ENCODE measurements around the gene SOX12.

Gene SOX12

DNA sequence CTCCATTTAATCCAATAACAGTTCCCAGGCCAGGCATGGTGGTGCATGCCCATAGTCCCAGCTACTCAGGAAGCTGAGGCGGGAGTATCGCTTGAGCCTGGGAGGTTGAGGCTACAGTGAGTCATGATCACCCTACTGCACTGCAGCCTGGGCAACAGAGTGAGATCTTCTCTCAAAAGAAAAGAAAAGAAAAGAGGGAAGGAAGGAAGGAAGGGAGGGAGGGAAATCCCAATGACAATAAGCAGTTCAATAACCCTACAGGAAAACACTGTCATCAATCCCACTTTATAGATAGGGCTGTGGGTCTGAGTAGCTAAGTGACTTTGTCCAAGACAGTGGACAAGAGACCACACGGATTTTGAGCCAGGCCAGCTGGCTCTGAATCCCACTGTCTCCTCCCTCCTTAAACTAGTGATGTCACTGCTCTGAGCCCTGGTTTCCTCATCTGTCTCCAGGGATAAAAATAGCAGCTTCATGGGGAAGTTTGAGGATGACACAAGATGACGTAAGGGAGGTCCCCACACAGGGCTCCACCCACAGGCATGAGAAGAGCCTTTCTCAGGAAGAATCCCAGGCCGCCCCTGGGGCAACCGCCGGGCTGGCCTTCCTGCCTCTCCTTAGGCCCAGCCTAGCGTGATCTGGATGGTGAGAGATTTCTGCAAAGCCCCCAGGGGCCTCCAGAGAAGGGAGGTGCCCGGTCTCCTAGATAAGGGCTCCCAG, 48.0 kb downstream of the SOX12 start:
- no peaks in the 10 kb centered on the region for H3K27me3 ChIP-seq (ENCODE audit: low read length)
- H3K9ac ChIP-seq (ENCODE audit: low read length): no peak overlapping the region
- H3F3A ChIP-seq (ENCODE audit: insufficient read depth): no peaks in the 10 kb centered on the region
- no peak overlapping the region for H3K4me2 ChIP-seq (ENCODE audit: low read depth, low read length, poor library complexity, severe bottlenecking)
- H3K36me3 ChIP-seq (ENCODE audit: low read length): no peaks in the 10 kb centered on the region
- H4K20me1 ChIP-seq (ENCODE audit: low read depth, low read length): no peaks in the 10 kb centered on the region
- H3K9me2 ChIP-seq (replicated peaks; ENCODE audit: insufficient read depth, low read length): no peaks in the 10 kb centered on the region
- no peak overlapping the region for H3K4me3 ChIP-seq (ENCODE audit: insufficient read depth, low read length, poor library complexity, severe bottlenecking)
- TF ChIP-seq EZH2phosphoT487 (conservative IDR thresholded peaks at IDR 0.05; ENCODE audit: low read length) (no peak), CTCF (IDR thresholded peaks at IDR 0.05; ENCODE audit: insufficient read depth, low read length, poor library complexity, severe bottlenecking) (no peak)
- no peak overlapping the region for H2AFZ ChIP-seq (ENCODE audit: low read depth, low read length, severe bottlenecking)
- H3K79me2 ChIP-seq (ENCODE audit: insufficient read depth, low read length): no peaks in the 10 kb centered on the region
- H3K27ac ChIP-seq (ENCODE audit: low read depth, low read length): no peak overlapping the region
- no peaks in the 10 kb centered on the region for H3K9me3 ChIP-seq (ENCODE audit: insufficient read depth, low read length)

DNA sequence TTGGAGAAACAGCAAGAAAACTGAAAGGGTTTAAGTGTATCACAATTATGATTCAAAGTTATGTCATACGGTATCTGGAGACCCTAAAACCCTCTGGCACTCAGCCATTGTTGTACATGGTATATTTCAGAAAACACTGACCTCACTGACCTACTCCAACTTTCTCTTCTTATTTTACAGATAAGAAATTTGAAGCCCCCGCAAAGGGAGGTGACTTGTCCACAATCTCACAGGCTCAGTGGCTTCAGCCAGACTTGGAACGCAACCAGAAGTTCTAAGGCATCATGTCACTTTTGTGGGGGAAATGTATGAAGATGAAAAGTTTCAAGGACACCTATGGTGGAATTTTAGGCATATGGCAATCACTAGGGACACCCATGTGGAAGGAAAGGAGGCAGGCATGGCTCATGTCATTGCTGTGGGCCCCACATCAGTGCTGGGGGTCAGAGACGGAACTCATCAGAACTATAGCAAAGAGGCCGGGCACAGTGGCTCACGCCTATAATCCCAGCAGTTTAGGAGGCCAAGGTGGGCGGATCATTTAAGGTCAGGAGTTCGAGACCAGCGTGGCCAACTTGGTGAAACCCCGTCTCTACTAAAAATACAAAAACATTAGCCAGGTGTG, 50.0 kb downstream of the SOX12 start:
- no peak overlapping the region for H2AFZ ChIP-seq (ENCODE audit: low read depth, low read length, severe bottlenecking)
- H3K9me2 ChIP-seq (replicated peaks; ENCODE audit: insufficient read depth, low read length): no peaks in the 10 kb centered on the region
- TF ChIP-seq EZH2phosphoT487 (conservative IDR thresholded peaks at IDR 0.05; ENCODE audit: low read length) (no peak), CTCF (IDR thresholded peaks at IDR 0.05; ENCODE audit: insufficient read depth, low read length, poor library complexity, severe bottlenecking) (no peak)
- no peaks in the 10 kb centered on the region for H3K9me3 ChIP-seq (ENCODE audit: insufficient read depth, low read length)
- H3K79me2 ChIP-seq (ENCODE audit: insufficient read depth, low read length): no peaks in the 10 kb centered on the region
- no peak overlapping the region for H3K4me2 ChIP-seq (ENCODE audit: low read depth, low read length, poor library complexity, severe bottlenecking)
- H3K27me3 ChIP-seq (ENCODE audit: low read length): no peaks in the 10 kb centered on the region
- H3K36me3 ChIP-seq (ENCODE audit: low read length): no peaks in the 10 kb centered on the region
- no peak overlapping the region for H3K27ac ChIP-seq (ENCODE audit: low read depth, low read length)
- no peak overlapping the region for H3K9ac ChIP-seq (ENCODE audit: low read length)
- no peaks in the 10 kb centered on the region for H4K20me1 ChIP-seq (ENCODE audit: low read depth, low read length)
- H3F3A ChIP-seq (ENCODE audit: insufficient read depth): no peaks in the 10 kb centered on the region
- H3K4me3 ChIP-seq (ENCODE audit: insufficient read depth, low read length, poor library complexity, severe bottlenecking): no peak overlapping the region

GRCh38 chr20:376089-376488, 50.7 kb downstream of the SOX12 start:
- Histone ChIP-seq H3K79me2 (ENCODE audit: insufficient read depth, low read length) (no peaks in the 10 kb centered on the region), H3K4me2 (ENCODE audit: low read depth, low read length, poor library complexity, severe bottlenecking) (no peak overlapping the region)

More at GRCh38 chr20:376089-376488, 50.7 kb downstream of the SOX12 start:
- Histone ChIP-seq H3K4me3 (ENCODE audit: insufficient read depth, low read length, poor library complexity, severe bottlenecking) (no peak overlapping the region), H3K9me2 (replicated peaks; ENCODE audit: insufficient read depth, low read length) (no peaks in the 10 kb centered on the region), H3F3A (ENCODE audit: insufficient read depth) (no peaks in the 10 kb centered on the region), H3K27me3 (ENCODE audit: low read length) (no peaks in the 10 kb centered on the region), H3K9me3 (ENCODE audit: insufficient read depth, low read length) (no peaks in the 10 kb centered on the region), H3K9ac (ENCODE audit: low read length) (no peak overlapping the region), H4K20me1 (ENCODE audit: low read depth, low read length) (no peaks in the 10 kb centered on the region), H3K27ac (ENCODE audit: low read depth, low read length) (no peak overlapping the region), H2AFZ (ENCODE audit: low read depth, low read length, severe bottlenecking) (no peak overlapping the region), H3K36me3 (ENCODE audit: low read length) (no peaks in the 10 kb centered on the region)
- TF ChIP-seq EZH2phosphoT487 (conservative IDR thresholded peaks at IDR 0.05; ENCODE audit: low read length) (no peak), CTCF (IDR thresholded peaks at IDR 0.05; ENCODE audit: insufficient read depth, low read length, poor library complexity, severe bottlenecking) (no peak)
